Measurements from ENCODE around the gene HASPIN.
"Not testable (repeated sequence)": the region's sequence is repeated elsewhere in the genome, so short reads cannot be mapped to it uniquely, and the experiment has no call there.

Gene HASPIN

GRCh38 chr17:3695723-3696411, 27.8 kb upstream of the HASPIN start, which contains the start of gene P2RX5:
TSS of gene P2RX5 (minus strand) at chr17:3696155. CDS start at chr17:3696005, 150 bp downstream.
- no peak for DNase-seq (ENCODE audit: low read depth, low spot score)

GRCh38 chr17:3697103-3697476, 26.6 kb upstream of the HASPIN start:
- no peak for DNase-seq (ENCODE audit: low read depth, low spot score)

- no peak for DNase-seq (ENCODE audit: low read depth, low spot score)
Observed at GRCh38 chr17:3698139-3698538, 25.6 kb upstream of the HASPIN start.

- DNase-seq (ENCODE audit: low read depth, low spot score), result no peak
Observed at GRCh38 chr17:3699951-3700350, 23.8 kb upstream of the HASPIN start.

GRCh38 chr17:3702041-3702539, 21.6 kb upstream of the HASPIN start:
- not testable (repeated sequence) for DNase-seq (ENCODE audit: low read depth, low spot score)

GRCh38 chr17:3704931-3705717, 18.6 kb upstream of the HASPIN start:
- no peak for DNase-seq (ENCODE audit: low read depth, low spot score)

GRCh38 chr17:3705718-3705984, 18.1 kb upstream of the HASPIN start:
- DNase-seq (ENCODE audit: low read depth, low spot score), result not testable (repeated sequence)

- no peak for DNase-seq (ENCODE audit: low read depth, low spot score)
Observed at GRCh38 chr17:3708366-3708765, 15.3 kb upstream of the HASPIN start.

GRCh38 chr17:3710951-3711383, 12.7 kb upstream of the HASPIN start:
- DNase-seq (ENCODE audit: low read depth, low spot score), result no peak

- DNase-seq (ENCODE audit: low read depth, low spot score), result no peak
Observed at GRCh38 chr17:3712811-3713463, 10.8 kb upstream of the HASPIN start.

GRCh38 chr17:3715296-3715695, 8.4 kb upstream of the HASPIN start:
- DNase-seq (ENCODE audit: low read depth, low spot score), result no peak

GRCh38 chr17:3718201-3718600, 5.5 kb upstream of the HASPIN start:
- DNase-seq (ENCODE audit: low read depth, low spot score), result no peak

- DNase-seq (ENCODE audit: low read depth, low spot score), result no peak
Observed at GRCh38 chr17:3719265-3719664, 4.4 kb upstream of the HASPIN start.

GRCh38 chr17:3722716-3723115, 987 bp upstream of the HASPIN start:
- DNase-seq (ENCODE audit: low read depth, low spot score), result no peak

GRCh38 chr17:3723188-3723555, 531 bp upstream of the HASPIN start:
- no peak for DNase-seq (ENCODE audit: low read depth, low spot score)

- no peak for DNase-seq (ENCODE audit: low read depth, low spot score)
Observed at GRCh38 chr17:3724378-3725077, 825 bp downstream of the HASPIN start.

GRCh38 chr17:3727041-3727440, 3.3 kb downstream of the HASPIN start:
- DNase-seq (ENCODE audit: low read depth, low spot score), result no peak

- DNase-seq (ENCODE audit: low read depth, low spot score), result not testable (repeated sequence)
Observed at GRCh38 chr17:3728099-3728498, 4.4 kb downstream of the HASPIN start.

- no peak for DNase-seq (ENCODE audit: low read depth, low spot score)
Observed at GRCh38 chr17:3729881-3730280, 6.2 kb downstream of the HASPIN start.

- DNase-seq (ENCODE audit: low read depth, low spot score), result no peak
Observed at GRCh38 chr17:3730881-3731429, 7.3 kb downstream of the HASPIN start.

- no peak for DNase-seq (ENCODE audit: low read depth, low spot score)
Observed at GRCh38 chr17:3732210-3732621, 8.5 kb downstream of the HASPIN start.

GRCh38 chr17:3734911-3735276, 11.2 kb downstream of the HASPIN start:
- not testable (repeated sequence) for DNase-seq (ENCODE audit: low read depth, low spot score)
